Ovary (tissue), 3 donors: ENCODE measurements around the gene TTC36.

ENCODE experiments used
- POLR2A ChIP-seq: fragments of 450-650 bp; IDR thresholded peaks from one replicate; pipeline ENCODE4 v1.6.1; 2017; ENCODE audit warnings: antibody characterized with exemption, mild to moderate bottlenecking, moderate library complexity
- TF ChIP-seq, protein P1 (sequence below), 3 donors: fragments of 450-650 bp in 2 of 3; fragments of 200-600 bp in 1 of 3; IDR thresholded peaks; one replicate each; pipeline versions ENCODE4 v1.5.1 to v1.8.0; 2016 to 2022; ENCODE audit warnings: antibody characterized with exemption in 3 of 3, mild to moderate bottlenecking in 1 of 3
- donor health status: DM: no; HTN: no; CAD: no.

DNA sequence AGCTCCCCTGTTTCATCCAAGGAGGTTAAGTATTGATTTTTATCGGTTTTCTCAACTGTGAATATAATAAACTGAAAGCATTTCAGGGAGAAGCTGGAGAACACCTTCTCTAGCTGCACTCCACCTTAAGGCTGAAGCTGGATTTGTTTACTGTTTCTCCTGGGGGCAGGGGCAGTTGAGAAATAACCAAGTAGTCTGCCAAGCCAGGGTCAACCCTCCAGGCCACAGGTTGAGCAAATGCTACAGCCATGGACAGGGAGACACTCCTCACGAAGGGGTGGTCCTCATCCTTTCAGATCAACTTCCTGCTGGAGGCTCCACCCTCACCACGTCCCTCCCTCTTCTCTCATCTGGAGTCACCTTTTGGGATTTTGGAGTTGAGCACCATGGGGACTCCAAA, at the start of gene TTC36:
- TF ChIP-seq, protein P1, sequence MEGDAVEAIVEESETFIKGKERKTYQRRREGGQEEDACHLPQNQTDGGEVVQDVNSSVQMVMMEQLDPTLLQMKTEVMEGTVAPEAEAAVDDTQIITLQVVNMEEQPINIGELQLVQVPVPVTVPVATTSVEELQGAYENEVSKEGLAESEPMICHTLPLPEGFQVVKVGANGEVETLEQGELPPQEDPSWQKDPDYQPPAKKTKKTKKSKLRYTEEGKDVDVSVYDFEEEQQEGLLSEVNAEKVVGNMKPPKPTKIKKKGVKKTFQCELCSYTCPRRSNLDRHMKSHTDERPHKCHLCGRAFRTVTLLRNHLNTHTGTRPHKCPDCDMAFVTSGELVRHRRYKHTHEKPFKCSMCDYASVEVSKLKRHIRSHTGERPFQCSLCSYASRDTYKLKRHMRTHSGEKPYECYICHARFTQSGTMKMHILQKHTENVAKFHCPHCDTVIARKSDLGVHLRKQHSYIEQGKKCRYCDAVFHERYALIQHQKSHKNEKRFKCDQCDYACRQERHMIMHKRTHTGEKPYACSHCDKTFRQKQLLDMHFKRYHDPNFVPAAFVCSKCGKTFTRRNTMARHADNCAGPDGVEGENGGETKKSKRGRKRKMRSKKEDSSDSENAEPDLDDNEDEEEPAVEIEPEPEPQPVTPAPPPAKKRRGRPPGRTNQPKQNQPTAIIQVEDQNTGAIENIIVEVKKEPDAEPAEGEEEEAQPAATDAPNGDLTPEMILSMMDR (IDR thresholded peaks at IDR 0.05) = no peak
- TF ChIP-seq POLR2A = no peak
